Neuron (in vitro differentiated cells): ENCODE measurements around the gene IL6R.

Experiments
- H2AFZ ChIP-seq: one replicate; pipeline ENCODE4 v1.6.1; 2013; ENCODE audit warnings: low read depth, mild to moderate bottlenecking, inconsistent platforms, low read length, moderate library complexity
- H3K27me3 ChIP-seq: one replicate; pipeline ENCODE4 v1.6.1; 2013; ENCODE audit warnings: low read length; ENCODE audit not compliant: insufficient read depth
- H3K36me3 ChIP-seq: one replicate; pipeline ENCODE4 v1.6.1; 2013; ENCODE audit warnings: low read length; ENCODE audit not compliant: insufficient read depth
- H3K4me1 ChIP-seq: one replicate; pipeline ENCODE4 v1.6.1; 2013; ENCODE audit warnings: low read length; ENCODE audit not compliant: insufficient read depth
- H3K4me3 ChIP-seq: 2 replicates; pipeline ENCODE4 v1.5.1; 2013; ENCODE audit warnings: mild to moderate bottlenecking, low read length, moderate library complexity
- H3K9me3 ChIP-seq: one replicate; pipeline ENCODE4 v1.6.1; 2013; ENCODE audit warnings: low read length

The IL6R gene

GRCh38 chr1:154517661-154518060 is 112.5 kb downstream of the IL6R start:
- Histone ChIP-seq H3K27me3 (peaks cover 13% of the 10 kb centered on the region), H3K9me3 (no peaks in the 10 kb centered on the region), H3K4me1 (no peaks in the 10 kb centered on the region), H3K4me3 (no peak overlapping the region), H3K36me3 (no peaks in the 10 kb centered on the region), H2AFZ (no peak overlapping the region)
